SW480 (cell line): ENCODE results near the gene FAM228B.
"Not testable (repeated sequence)": the region's sequence is repeated elsewhere in the genome, so short reads cannot be mapped to it uniquely, and the experiment has no call there.

ENCODE experiments used
- DNase-seq: peaks from one replicate; pipeline ENCODE4 v3.0.0-alpha.2; 2016; ENCODE audit warnings: low spot score

FAM228B gene

GRCh38 chr2:24123195-24123921 is at the start of gene FAM228B, which contains the start of gene PFN4:
Gene FAM228B (plus strand): TSS chr2:24123469. CDS start chr2:24124362, 893 bp downstream.
Gene PFN4 (minus strand): TSS chr2:24123334. CDS start chr2:24122535, 799 bp downstream.
- peak; percentile 81 for DNase-seq

DNA sequence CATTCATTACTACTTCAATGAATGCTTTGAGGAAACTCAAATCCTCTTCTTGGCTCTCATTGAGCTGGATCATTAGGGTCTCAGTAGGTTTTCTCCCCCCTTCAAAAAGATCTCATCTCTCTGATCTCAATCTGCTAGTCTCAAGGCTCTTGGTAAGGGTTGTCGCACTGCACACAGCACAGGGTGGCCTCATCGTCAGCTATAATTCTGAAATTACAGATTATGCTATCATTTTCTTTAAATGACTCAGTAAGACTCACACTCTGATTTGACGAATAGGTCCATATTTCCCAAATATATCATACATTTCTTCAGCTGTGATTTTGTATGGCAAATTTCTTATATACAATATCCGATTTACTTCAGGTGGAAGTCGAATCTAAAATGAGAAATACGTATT is 49.5 kb upstream of the FAM228B start:
- DNase-seq = no peak

DNA sequence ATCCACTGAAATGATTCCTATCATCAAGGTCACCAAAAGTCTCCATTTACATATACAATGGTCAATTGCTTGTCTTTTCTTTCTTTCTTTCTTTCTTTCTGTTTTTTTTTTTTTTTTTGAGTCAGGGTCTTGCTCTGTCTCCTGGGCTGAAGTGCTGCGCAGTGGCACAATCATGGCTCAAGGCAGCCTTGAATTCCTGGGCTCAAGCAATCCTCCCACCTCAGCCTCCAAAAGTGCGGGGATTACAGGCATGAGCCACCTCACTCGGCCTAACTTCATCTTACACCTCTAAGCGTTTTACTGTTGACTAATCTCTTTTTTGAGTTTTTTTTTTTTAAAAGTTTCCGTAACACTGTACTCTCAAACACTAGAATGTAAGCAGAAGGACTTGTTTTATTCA is 48.0 kb upstream of the FAM228B start:
- DNase-seq = no peak

DNA sequence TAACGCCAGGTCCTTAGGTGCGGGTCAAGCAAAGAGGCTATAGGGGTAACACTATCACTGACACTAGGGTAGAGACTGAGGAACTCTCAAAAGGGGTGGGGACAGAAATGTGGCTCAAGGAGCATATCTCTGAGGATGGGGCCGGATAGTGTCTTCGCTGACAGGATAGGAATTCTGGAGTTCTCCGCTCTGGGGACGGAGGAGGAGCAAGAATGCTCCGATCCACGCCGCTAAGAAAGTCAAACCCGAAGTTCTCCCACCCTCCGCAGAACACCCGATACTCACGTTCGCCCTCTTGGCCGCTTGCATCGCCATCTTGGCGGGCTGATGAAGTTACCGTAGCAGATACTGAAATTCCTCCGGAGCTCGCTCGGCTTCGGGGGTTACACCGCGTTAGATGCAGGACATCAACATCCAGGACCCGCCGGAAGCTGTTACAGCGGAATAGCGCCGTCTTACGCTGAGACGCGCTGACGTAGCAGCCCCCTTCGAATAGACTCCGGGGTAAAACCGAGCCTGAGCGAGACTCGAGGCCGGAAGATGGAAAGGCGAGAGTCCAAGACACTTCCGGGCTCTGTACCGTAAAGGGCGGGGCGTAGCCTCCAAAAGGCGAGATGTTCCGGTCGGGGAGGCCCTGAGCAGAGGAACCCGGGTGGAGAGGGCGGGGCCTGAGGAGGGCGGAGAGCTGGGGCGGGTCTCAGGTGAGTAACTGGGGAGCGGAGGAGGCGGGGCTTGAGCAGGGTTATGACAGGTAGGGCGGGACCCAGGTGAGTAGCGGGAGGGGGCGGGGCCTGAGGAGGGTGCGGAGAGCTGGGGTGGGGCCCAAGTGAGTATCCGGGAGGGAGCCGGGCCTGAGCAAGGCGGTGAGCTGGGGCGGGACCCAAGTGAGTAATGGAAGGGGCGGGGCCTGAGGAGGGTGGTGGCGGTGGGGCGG is 47.1 kb upstream of the FAM228B start, which contains the start of gene SF3B6:
Gene SF3B6, minus strand, starts transcription at position 412 of the 934 bp plus-strand sequence. Its CDS starts 97 bp downstream, at position 315.
- peak; percentile 100 for DNase-seq

- no peak for DNase-seq
These were observed 46.3 kb upstream of the FAM228B start for GRCh38 chr2:24076849-24077534.

DNA sequence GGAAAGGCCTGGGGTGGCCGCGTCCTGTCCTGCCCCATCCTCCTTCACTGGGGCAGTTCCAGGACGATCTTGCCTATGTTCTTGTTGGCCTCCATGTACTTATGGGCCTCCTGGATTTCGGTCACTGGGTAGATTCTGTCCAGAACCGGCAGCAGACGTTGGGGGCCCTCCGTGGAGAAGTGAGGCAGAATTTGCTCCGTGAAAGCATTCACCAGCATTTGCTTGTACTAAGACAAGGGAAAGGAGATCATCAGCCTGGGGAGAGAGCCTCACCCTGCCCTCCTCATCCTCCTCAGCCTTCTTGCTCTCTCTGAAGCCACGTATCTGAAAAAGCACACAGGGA is 45.8 kb upstream of the FAM228B start:
- no peak for DNase-seq

DNA sequence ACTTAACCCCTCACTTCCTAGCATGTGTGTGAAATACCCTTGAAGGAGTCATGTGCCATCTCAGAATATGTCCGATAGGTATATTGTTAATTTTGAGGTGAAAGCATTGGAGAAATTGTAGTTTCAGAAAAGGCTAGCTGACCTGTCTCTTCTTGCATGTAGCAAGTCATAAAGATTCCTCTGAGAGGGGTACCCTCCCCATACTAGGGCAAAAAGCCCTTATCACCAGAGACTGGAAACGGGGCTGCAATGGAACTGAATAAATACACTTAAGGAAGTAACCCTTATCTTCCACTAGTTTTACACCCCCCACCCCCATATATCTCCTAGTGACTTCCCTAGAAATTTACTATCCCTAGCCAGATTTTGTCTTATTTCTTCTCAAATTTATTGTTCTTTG is 45.4 kb upstream of the FAM228B start:
- DNase-seq = no peak

GRCh38 chr2:24080701-24081100 is 42.6 kb upstream of the FAM228B start:
- no peak for DNase-seq

DNA sequence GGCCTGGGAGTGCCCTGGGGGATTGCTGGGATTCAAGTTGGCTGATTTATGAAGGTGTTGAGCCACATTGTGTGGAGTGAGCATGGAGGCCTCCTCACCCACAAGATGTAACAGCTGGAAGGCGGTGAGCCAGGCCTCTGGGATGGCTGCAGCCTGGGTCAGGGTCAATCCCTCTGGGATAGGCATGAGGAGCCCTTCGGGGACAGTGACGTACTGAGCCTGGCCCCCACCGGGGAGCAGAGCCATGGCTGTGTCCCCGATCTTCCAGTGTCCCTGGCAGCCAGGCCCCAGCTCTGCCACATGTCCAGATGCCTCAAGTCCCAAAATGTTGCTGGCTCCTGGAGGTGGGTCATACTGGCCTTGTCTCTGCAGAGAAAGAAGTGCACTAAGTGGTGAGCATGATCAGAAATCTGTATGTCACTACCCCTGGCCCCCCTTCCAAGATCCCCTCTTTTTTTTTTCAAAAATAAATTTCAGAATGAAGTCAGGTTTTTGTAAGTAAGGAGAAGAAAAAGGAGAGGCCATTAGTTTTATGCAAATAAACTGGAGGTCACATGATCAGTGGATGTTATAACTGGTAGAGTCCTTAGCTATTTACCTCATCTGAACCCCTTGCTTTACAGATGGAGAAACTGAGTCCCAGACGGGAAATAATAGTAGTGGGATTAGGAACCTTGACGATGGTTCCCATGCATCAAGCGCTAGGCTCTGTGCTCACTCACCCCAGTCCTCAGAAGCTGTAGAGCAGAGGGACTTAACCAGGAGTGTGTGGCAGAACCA is 40.3 kb upstream of the FAM228B start:
- no peak for DNase-seq

DNA sequence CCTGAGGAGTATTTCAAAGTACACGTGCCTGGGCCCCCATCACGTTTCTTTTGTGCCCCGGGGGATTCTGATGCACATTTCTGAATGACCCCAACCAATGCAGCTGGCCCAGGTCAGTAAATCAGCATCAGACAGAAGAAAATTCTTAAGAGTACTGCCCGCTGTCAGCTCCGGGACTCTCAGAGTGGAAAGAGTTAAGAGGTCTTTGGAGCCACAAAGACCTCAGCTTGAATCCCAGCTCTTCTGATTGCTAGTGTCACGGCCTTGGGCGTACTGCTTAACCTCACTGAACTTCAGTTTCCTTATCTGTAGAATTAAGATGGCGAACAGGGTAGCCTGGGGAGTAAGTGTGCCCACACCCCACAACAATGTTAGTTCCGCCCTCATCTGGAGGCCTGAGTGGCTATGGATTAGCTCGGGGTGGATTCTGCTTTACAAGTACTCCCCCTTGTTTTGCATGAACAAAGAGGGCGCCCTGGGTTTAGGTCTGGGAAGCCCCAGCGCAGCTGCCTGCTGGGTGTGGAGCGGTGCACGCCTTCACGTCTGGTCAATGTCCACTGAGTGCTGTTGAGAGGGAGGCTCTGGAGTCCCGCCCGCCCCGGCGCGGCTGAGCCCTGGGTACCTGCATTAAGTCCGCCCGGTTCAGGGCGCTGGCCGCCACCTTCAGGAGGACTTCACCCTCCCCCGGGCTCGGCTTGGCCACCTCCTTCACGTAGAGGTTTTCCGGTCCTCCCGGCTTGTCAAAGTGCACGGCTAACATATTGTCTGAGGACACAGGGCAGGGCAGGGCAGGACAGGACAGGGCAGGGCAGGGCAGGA is 39.5 kb upstream of the FAM228B start:
- peak; percentile 98 for DNase-seq

DNA sequence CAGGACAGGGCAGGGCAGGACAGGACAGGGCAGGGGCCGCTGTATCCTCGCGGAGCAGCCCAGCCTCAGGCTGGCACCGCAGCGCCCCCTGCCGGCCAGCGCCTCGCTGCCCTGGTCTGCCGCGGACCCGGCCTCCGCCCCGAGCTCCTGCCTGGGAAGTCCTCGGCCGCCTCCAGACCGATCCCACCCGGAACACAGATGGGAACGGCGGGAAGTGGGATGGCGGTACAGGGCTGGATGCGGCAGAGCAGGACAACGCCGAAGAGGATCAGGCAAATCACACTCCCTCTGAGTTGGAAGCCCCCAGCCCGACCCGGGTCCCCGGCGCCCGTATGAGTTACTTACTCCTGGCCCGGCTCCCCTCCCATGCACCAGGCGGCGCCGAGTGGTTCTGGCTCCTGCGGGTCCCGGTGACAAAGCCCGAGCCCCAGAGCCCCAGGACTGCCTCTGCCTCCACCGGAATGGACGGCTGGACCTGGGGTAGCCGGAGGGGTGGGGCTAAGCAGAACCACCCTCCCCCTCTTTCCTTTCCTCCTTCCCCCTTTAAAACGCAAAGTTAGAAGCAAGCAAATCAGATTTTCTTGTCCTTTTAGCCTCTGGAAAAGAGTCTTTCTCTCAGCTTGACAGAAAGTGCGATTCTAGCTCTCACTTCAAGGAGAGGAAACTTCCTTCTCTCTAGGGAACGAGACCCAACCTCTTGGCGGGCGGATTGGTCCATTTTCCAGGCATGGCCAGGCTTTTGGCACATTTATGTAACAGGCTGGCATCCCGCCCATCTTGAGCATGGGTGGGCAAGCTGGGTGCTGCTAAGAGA is 38.7 kb upstream of the FAM228B start, which contains the start of gene TP53I3:
Gene TP53I3, minus strand, starts transcription at position 449 of the 814 bp plus-strand sequence. CDS start 508 bp downstream, outside the sequence.
- peak; percentile 94 for DNase-seq

DNA sequence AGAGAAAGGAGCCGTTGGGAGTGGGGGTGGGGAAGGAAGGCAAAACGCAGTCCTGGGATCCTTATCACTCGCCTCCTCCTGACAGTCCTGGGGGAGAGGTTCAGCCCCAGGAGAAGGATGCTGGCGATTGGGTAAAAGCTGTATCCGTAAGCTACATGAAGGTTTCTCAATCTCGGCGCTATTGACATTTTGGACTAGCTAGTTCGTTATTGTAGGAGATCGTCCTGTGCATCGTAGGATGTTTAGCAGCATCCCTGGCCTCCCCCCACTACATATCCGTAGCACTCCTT is 38.1 kb upstream of the FAM228B start:
- DNase-seq = no peak

DNA sequence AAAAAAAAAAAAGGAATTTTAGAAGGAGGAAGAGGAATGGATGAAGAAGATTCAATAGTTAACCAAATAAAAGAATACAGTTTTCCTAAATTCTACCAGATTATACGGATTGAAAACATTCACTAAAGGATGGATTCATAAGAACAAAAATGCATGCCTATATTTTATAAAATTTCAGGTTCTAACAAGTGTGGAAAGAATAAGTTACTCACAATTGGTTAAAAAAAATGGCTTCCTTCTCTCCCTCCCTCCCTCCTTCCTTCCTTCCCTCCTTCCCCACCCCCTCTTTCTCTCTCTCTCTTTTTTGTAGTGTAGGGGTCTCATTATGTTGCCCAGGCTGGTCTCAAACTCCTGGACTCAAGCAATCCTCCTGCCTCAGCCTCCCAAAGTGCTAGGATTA is 37.0 kb upstream of the FAM228B start:
- DNase-seq = no peak

DNA sequence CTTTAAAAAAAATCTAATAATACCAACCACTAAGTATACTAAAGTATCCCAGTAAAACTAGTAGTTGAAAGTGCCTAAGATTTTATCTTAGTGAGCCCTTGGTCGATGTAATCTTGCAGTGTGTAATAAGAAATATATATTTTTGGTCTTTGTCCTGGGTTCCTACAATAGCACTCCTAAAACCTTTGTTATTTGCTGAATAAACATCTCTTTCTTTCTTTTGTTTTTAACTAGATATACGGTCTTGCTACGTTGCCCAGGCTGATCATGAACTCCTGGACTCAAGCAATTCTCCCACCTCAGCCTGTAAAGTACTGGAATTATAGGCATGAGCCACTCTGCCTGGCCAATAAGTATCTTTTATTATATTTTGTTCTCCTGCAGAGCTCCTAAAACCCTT is 36.2 kb upstream of the FAM228B start:
- DNase-seq = no peak

- no peak for DNase-seq
These were observed 34.4 kb upstream of the FAM228B start for GRCh38 chr2:24088821-24089359.

DNA sequence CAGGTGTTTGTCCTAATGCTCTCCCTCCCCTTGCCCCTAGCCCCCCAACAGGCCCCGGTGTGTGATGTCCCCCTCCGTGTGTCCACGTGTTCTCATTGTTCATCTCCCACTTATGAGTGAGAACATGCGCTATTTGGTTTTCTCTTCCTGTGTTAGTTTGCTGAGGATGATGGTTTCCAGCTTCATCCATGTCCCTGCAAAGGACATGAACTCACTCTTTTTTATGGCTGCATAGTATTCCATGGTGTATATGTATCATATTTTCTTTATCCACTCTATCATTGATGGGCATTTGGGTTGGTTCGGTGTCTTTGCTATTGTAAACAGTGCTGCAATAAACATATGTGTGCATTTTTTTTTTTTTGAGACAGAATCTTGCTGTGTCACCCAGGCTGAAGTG is 30.0 kb upstream of the FAM228B start:
- not testable (repeated sequence) for DNase-seq

GRCh38 chr2:24095171-24095677 is 28.0 kb upstream of the FAM228B start:
- not testable (repeated sequence) for DNase-seq

DNA sequence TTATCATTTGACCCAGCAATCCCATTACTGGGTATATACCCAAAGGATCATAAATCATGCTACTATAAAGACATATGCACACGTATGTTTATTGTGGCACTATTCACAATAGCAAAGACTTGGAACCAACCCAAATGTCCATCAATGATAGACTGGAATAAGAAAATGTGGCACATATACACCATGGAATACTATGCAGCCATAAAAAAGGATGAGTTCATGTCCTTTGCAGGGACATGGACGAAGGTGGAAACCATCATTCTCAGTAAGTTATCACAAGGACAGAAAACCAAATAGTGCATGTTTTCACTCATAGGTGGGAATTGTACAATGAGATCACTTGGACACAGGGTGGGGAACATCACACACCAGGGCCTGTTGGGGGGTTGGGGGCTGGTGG is 22.5 kb upstream of the FAM228B start:
- not testable (repeated sequence) for DNase-seq

GRCh38 chr2:24101992-24102391 is 21.3 kb upstream of the FAM228B start:
- no peak for DNase-seq
